HEK293T (cell line): ENCODE measurements around the gene PGBD4.

Source experiments
- HDGF ChIP-seq: fragments of 450-650 bp; IDR thresholded peaks from 2 replicates; pipeline ENCODE4 v1.6.1; 2017; ENCODE audit warnings: antibody characterized with exemption, borderline replicate concordance
- ZNF384 ChIP-seq: fragments of 450-650 bp; IDR thresholded peaks from 2 replicates; pipeline ENCODE4 v1.6.1; 2016

DNA sequence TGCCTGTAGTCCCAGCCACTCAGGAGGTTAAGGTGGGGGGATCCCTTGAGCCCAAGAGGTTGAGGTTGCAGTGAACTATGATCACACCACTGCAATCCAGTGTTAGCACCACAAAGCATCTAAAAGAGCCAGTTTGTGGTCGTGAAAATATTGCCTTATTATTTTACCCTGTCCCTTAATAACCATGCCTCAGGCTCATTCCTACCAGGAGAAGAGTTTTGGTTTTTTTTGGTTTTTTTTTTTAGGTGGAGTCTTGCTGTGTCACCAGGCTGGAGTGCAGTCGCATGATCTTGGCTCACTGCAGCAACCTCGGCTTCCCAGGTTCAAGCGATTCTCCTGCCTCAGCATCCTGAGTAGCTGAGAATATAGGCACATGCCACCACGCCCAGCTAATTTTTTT lies 45.0 kb upstream of the PGBD4 start:
- TF ChIP-seq ZNF384, result no peak
- TF ChIP-seq HDGF, result no peak
